ENCODE results near the gene CSDE1.

DNA sequence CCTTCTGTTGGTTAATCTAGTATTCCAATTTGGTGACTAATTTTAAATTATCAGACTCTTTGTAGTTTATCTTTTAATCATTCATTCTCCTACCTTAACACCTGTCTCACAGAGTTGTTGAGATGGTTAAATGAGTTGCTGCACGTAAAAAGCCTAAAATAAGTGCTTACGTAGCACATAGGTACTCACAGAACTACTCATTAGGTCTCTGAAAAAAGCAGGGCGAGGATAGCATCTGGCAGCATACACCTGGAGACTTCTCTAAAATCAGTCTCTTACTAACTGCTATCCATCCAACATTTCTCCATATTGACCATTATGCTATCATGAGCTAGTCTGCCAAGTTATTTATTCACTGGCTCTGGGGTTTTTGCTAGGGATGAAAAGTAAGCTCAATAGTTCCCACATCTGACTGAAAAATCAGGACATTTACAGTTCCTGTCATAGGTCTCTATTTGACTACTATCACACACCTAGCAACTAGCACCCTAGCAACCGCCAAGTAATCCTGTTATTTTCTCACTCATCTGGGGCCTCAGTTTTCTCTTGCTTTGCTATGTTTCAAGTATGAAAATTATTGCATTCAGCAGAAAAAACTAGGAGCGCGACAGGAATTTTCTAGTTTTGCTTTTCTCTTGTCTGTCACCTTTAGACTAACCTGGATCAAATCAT lies 11.2 kb downstream of the CSDE1 start:
- TF ChIP-seq, protein P1, sequence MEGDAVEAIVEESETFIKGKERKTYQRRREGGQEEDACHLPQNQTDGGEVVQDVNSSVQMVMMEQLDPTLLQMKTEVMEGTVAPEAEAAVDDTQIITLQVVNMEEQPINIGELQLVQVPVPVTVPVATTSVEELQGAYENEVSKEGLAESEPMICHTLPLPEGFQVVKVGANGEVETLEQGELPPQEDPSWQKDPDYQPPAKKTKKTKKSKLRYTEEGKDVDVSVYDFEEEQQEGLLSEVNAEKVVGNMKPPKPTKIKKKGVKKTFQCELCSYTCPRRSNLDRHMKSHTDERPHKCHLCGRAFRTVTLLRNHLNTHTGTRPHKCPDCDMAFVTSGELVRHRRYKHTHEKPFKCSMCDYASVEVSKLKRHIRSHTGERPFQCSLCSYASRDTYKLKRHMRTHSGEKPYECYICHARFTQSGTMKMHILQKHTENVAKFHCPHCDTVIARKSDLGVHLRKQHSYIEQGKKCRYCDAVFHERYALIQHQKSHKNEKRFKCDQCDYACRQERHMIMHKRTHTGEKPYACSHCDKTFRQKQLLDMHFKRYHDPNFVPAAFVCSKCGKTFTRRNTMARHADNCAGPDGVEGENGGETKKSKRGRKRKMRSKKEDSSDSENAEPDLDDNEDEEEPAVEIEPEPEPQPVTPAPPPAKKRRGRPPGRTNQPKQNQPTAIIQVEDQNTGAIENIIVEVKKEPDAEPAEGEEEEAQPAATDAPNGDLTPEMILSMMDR (conservative IDR thresholded peaks at IDR 0.05; ENCODE audit: low read length): no peak
- TF ChIP-seq EZH2phosphoT487 (IDR thresholded peaks at IDR 0.05; ENCODE audit: borderline replicate concordance): no peak
